Loucy (cell line): ENCODE results near the gene SDK2.

ENCODE experiments used
- EZH2phosphoT487 ChIP-seq: fragments of 200-600 bp; IDR thresholded peaks from 2 replicates; pipeline ENCODE4 v1.6.1; 2018; ENCODE audit warnings: antibody characterized with exemption, mild to moderate bottlenecking, moderate library complexity, borderline replicate concordance
- TF ChIP-seq, protein P1 (sequence below): fragments of 200-600 bp; sonication (generic); conservative IDR thresholded peaks from 2 replicates; pipeline ENCODE4 v1.5.1; 2014; ENCODE audit warnings: mild to moderate bottlenecking, antibody characterized with exemption, low read length

DNA sequence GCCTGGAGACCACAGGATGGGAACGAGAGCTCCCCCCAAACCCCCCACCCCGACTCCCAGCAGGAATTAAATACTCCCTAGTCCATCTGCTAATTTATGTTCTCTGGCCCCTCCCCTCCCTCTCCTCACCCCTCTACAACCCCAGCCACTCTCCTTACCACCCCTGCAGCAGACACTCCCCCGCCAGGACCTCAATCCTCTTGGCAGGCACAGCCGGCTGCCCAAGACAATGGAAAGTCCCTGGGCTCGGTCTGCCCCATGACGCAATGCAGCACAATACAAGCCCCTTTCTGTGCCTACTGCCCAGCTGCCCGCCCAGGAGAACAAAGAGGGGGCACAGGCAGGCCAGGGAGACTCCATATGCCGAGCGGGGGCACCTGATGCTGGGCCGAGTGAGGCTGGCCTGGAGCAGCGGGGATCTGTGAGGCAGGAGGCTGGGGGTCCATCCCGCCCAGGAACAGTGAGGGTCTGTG is 302.2 kb downstream of the SDK2 start:
- TF ChIP-seq, protein P1, sequence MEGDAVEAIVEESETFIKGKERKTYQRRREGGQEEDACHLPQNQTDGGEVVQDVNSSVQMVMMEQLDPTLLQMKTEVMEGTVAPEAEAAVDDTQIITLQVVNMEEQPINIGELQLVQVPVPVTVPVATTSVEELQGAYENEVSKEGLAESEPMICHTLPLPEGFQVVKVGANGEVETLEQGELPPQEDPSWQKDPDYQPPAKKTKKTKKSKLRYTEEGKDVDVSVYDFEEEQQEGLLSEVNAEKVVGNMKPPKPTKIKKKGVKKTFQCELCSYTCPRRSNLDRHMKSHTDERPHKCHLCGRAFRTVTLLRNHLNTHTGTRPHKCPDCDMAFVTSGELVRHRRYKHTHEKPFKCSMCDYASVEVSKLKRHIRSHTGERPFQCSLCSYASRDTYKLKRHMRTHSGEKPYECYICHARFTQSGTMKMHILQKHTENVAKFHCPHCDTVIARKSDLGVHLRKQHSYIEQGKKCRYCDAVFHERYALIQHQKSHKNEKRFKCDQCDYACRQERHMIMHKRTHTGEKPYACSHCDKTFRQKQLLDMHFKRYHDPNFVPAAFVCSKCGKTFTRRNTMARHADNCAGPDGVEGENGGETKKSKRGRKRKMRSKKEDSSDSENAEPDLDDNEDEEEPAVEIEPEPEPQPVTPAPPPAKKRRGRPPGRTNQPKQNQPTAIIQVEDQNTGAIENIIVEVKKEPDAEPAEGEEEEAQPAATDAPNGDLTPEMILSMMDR, result no peak
- TF ChIP-seq EZH2phosphoT487, result no peak
